Measurements from ENCODE around the gene KLHL14. TPM values are rescaled to one million over a fixed set of nuclear protein-coding genes. Genes with fewer than 3 reads are reported as not detected.

Gene KLHL14
- polyA plus RNA-seq, 2 of the 4 experiments (the other 2 are of a cell fraction) = not detected

DNA sequence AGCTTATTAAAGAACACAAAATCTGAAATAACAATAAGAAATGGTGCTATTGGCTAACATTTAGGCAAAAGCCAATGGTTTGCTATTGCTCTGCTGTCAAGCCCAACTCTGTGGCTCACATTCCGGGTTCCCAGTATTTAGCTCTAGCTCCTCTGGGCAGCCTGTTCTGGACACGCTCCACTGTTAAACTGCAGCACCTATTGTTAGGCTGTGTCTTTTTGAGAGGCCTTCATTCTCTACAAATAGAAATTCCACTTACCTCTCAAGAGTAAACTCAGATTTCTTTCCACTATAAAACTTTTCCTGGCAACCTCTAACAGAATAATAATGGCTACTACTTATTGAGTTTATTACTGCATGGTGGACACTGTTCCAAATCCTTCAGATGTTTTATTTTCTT lies 3.7 kb upstream of the KLHL14 start:
- 38% methylated on average over 2 of the region's 2 CpGs for WGBS (ENCODE audit: missing lambda C conversion rate)
- TF ChIP-seq SMC3 (IDR thresholded peaks at IDR 0.05) (no peak), BHLHE40 (IDR thresholded peaks at IDR 0.05; ENCODE audit: low read depth, low read length) (no peak), CBX8 (IDR thresholded peaks at IDR 0.05) (no peak), KDM5A (IDR thresholded peaks at IDR 0.05) (no peak), HOXB5 (CRISPR knock-in tag; IDR thresholded peaks at IDR 0.05) (no peak), NPAS2 (CRISPR knock-in tag; IDR thresholded peaks at IDR 0.05; ENCODE audit: borderline replicate concordance) (no peak), EP300 (IDR thresholded peaks at IDR 0.05) (no peak), FOSB (CRISPR knock-in tag; IDR thresholded peaks at IDR 0.05) (no peak), HDAC2 (IDR thresholded peaks at IDR 0.05) (no peak), JUN (IDR thresholded peaks at IDR 0.05) (no peak)
- TF ChIP-seq, protein P1, sequence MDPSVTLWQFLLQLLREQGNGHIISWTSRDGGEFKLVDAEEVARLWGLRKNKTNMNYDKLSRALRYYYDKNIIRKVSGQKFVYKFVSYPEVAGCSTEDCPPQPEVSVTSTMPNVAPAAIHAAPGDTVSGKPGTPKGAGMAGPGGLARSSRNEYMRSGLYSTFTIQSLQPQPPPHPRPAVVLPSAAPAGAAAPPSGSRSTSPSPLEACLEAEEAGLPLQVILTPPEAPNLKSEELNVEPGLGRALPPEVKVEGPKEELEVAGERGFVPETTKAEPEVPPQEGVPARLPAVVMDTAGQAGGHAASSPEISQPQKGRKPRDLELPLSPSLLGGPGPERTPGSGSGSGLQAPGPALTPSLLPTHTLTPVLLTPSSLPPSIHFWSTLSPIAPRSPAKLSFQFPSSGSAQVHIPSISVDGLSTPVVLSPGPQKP (IDR thresholded peaks at IDR 0.05; ENCODE audit: low read depth, low read length) = no peak
- TF ChIP-seq, protein P2, sequence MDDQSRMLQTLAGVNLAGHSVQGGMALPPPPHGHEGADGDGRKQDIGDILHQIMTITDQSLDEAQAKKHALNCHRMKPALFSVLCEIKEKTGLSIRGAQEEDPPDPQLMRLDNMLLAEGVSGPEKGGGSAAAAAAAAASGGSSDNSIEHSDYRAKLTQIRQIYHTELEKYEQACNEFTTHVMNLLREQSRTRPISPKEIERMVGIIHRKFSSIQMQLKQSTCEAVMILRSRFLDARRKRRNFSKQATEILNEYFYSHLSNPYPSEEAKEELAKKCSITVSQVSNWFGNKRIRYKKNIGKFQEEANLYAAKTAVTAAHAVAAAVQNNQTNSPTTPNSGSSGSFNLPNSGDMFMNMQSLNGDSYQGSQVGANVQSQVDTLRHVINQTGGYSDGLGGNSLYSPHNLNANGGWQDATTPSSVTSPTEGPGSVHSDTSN (IDR thresholded peaks at IDR 0.05) = no peak
- TF ChIP-seq, protein P3, sequence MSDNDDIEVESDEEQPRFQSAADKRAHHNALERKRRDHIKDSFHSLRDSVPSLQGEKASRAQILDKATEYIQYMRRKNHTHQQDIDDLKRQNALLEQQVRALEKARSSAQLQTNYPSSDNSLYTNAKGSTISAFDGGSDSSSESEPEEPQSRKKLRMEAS (IDR thresholded peaks at IDR 0.05) = no peak
- Histone ChIP-seq H3K4me3 (no peak overlapping the region), H3K4me2 (no peak overlapping the region), H3K4me1 (no peaks in the 10 kb centered on the region), H3K27ac (no peak overlapping the region), H3K9me3 (no peaks in the 10 kb centered on the region)
- FAIRE-seq (no peak), DNase-seq (ENCODE audit: low read depth in 1 of 2, low spot score in 1 of 2) (no peak), ATAC-seq (no peak)
- POLR2A ChIA-PET = no interaction called here
- CTCF ChIA-PET = interaction anchor here (1.0 kb wide), 1 partner anchor 155 kb away, joined by 5 read pairs; no protein-coding TSS in a partner anchor

DNA sequence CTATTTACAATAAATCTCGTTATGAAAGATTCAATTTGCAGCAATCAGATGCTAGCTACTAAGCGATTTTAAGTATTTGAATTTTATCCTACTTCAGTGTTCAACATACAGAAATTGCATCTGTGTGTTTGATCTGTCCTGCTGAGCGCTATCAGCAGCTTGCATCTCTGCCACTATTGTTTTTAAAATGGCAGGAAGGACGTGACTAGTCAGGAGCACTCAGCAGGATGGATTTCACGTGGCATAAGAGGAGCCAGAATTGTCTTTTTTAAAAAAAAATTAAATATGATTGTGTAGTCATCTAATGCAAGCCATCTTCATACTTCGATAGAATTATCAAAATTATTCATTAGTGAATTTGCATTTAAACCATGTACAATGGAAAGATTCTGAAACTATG lies 2.8 kb upstream of the KLHL14 start:
- Histone ChIP-seq H3K9me3 (no peaks in the 10 kb centered on the region), H3K27ac (no peak overlapping the region), H3K4me3 (no peak overlapping the region), H3K4me1 (no peaks in the 10 kb centered on the region), H3K4me2 (no peak overlapping the region)
- 5% methylated on average over 6 of the region's 6 CpGs for WGBS (ENCODE audit: missing lambda C conversion rate)
- no peak for DNase-seq (ENCODE audit: low read depth in 1 of 2, low spot score in 1 of 2)
- no peak for FAIRE-seq
- ChIA-PET CTCF (interaction anchor here (0.5 to 1.1 kb wide), 4 partner anchors 31 to 819 kb away, joined by 3 to 5 read pairs (median 3); no protein-coding TSS in a partner anchor), POLR2A (no interaction called here)
- TF ChIP-seq BHLHE40 (IDR thresholded peaks at IDR 0.05; ENCODE audit: low read depth, low read length) = no peak
- no peak for TF ChIP-seq KDM5A (IDR thresholded peaks at IDR 0.05)
- TF ChIP-seq, protein P4, sequence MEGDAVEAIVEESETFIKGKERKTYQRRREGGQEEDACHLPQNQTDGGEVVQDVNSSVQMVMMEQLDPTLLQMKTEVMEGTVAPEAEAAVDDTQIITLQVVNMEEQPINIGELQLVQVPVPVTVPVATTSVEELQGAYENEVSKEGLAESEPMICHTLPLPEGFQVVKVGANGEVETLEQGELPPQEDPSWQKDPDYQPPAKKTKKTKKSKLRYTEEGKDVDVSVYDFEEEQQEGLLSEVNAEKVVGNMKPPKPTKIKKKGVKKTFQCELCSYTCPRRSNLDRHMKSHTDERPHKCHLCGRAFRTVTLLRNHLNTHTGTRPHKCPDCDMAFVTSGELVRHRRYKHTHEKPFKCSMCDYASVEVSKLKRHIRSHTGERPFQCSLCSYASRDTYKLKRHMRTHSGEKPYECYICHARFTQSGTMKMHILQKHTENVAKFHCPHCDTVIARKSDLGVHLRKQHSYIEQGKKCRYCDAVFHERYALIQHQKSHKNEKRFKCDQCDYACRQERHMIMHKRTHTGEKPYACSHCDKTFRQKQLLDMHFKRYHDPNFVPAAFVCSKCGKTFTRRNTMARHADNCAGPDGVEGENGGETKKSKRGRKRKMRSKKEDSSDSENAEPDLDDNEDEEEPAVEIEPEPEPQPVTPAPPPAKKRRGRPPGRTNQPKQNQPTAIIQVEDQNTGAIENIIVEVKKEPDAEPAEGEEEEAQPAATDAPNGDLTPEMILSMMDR (IDR thresholded peaks at IDR 0.05) = no peak
- no peak for TF ChIP-seq FOSB (CRISPR knock-in tag; IDR thresholded peaks at IDR 0.05)
- TF ChIP-seq MYC (IDR thresholded peaks at IDR 0.05; ENCODE audit: borderline replicate concordance, low read length) = no peak
- no peak for TF ChIP-seq TFCP2L1 (CRISPR knock-in tag; IDR thresholded peaks at IDR 0.05)
- no peak for TF ChIP-seq MAZ (IDR thresholded peaks at IDR 0.05; ENCODE audit: borderline replicate concordance, low read depth, low read length)
- ATAC-seq = no peak

DNA sequence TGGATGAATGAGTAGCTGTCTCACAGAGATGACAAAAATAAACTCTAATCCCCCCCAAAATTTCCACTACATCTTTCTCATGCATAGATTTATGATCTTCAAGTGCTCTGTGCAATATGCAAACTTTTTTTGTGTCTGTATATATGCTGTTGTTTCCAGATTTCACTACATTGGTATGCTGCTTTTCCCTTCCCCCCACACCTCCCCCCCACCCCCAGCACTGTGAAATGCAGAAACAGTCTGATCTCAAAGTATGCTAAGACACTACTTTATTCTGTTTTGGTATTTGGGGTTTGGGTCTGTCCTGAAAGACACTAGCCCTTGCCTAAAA lies 524 bp upstream of the KLHL14 start:
- Histone ChIP-seq H3K4me3 (no peak overlapping the region), H3K27ac (no peak overlapping the region), H3K9me3 (no peaks in the 10 kb centered on the region), H3K4me1 (no peaks in the 10 kb centered on the region), H3K4me2 (no peak overlapping the region)
- DNase-seq (ENCODE audit: low read depth in 1 of 2, low spot score in 1 of 2) (no peak), FAIRE-seq (no peak), ATAC-seq (no peak)
- ChIA-PET POLR2A (no interaction called here), CTCF (interaction anchor here (0.5 to 1.5 kb wide), 3 partner anchors 10 to 32 kb away, joined by 3 read pairs; no protein-coding TSS in a partner anchor)
- no peak for TF ChIP-seq POLR2AphosphoS2 (conservative IDR thresholded peaks at IDR 0.05; ENCODE audit: low read length)
- TF ChIP-seq, protein P5, sequence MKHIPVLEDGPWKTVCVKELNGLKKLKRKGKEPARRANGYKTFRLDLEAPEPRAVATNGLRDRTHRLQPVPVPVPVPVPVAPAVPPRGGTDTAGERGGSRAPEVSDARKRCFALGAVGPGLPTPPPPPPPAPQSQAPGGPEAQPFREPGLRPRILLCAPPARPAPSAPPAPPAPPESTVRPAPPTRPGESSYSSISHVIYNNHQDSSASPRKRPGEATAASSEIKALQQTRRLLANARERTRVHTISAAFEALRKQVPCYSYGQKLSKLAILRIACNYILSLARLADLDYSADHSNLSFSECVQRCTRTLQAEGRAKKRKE (CRISPR knock-in tag; IDR thresholded peaks at IDR 0.05; ENCODE audit: low read depth) = no peak
- no peak for TF ChIP-seq SREBF2 (IDR thresholded peaks at IDR 0.05)
- TF ChIP-seq EHMT2 (IDR thresholded peaks at IDR 0.05; ENCODE audit: low read depth) = no peak
- no peak for TF ChIP-seq NR3C1 (IDR thresholded peaks at IDR 0.05)
- no peak for TF ChIP-seq RAD21 (conservative IDR thresholded peaks at IDR 0.05 in 1 of 2, IDR thresholded peaks at IDR 0.05 in 1 of 2)
- TF ChIP-seq TFCP2L1 (CRISPR knock-in tag; IDR thresholded peaks at IDR 0.05) = no peak
- TF ChIP-seq JUN (IDR thresholded peaks at IDR 0.05) = no peak
- no peak for TF ChIP-seq HOXB5 (CRISPR knock-in tag; IDR thresholded peaks at IDR 0.05)
- TF ChIP-seq, protein P6, sequence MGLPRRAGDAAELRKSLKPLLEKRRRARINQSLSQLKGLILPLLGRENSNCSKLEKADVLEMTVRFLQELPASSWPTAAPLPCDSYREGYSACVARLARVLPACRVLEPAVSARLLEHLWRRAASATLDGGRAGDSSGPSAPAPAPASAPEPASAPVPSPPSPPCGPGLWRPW (IDR thresholded peaks at IDR 0.05) = no peak
- TF ChIP-seq KDM1A (IDR thresholded peaks at IDR 0.05; ENCODE audit: low read depth) = no peak
- TF ChIP-seq RARB (CRISPR knock-in tag; IDR thresholded peaks at IDR 0.05) = no peak
- no peak for TF ChIP-seq CHD2 (IDR thresholded peaks at IDR 0.05; ENCODE audit: low read length, partially characterized antibody)
- TF ChIP-seq RFX5 (IDR thresholded peaks at IDR 0.05) = no peak
- no peak for TF ChIP-seq HEYL (CRISPR knock-in tag; IDR thresholded peaks at IDR 0.05)
- TF ChIP-seq HDAC2 (IDR thresholded peaks at IDR 0.05) = no peak
- no peak for TF ChIP-seq CBX8 (IDR thresholded peaks at IDR 0.05)
- no peak for TF ChIP-seq KDM5A (IDR thresholded peaks at IDR 0.05)
- TF ChIP-seq ZFP36 (IDR thresholded peaks at IDR 0.05; ENCODE audit: borderline replicate concordance, partially characterized antibody) = no peak

Data from A549 (cell line).